ENCODE data around the gene LLGL2.
"Not testable (repeated sequence)": the region's sequence is repeated elsewhere in the genome, so short reads cannot be mapped to it uniquely, and the experiment has no call there.

Gene LLGL2

GRCh38 chr17:75524970-75525805 is at the start of gene LLGL2:
LLGL2 (plus strand) TSS chr17:75525697; CDS start chr17:75543427, 17,730 bp downstream.
- peak; percentile 14 to 50 for DNase-seq (ENCODE audit: low read depth in 2 of 2)

GRCh38 chr17:75475851-75476250 is 49.6 kb upstream of the LLGL2 start:
- DNase-seq (ENCODE audit: low read depth in 2 of 2): peak; percentile 17 to 56
- no peak for TF ChIP-seq CTCF (IDR thresholded peaks at IDR 0.05; ENCODE audit: low read depth, low read length)

More at GRCh38 chr17:75524970-75525805, at the start of gene LLGL2:
- peak within 1 kb of the TSS; percentile 46 to 51 for H3K4me3 ChIP-seq (replicated peaks in 1 of 2; ENCODE audit: low read depth in 2 of 2, low read length in 2 of 2)
- TF ChIP-seq CTCF (IDR thresholded peaks at IDR 0.05; ENCODE audit: low read depth, low read length): no peak

GRCh38 chr17:75476271-75476671 is 49.2 kb upstream of the LLGL2 start:
- no peak for TF ChIP-seq CTCF (IDR thresholded peaks at IDR 0.05; ENCODE audit: low read depth, low read length)
- peak; percentile 33 to 66 for DNase-seq (ENCODE audit: low read depth in 2 of 2)
- no peak overlapping the region for H3K4me3 ChIP-seq (replicated peaks in 1 of 2; ENCODE audit: low read depth in 2 of 2, low read length in 2 of 2)

More at GRCh38 chr17:75475851-75476250, 49.6 kb upstream of the LLGL2 start:
- no peak overlapping the region for H3K4me3 ChIP-seq (replicated peaks in 1 of 2; ENCODE audit: low read depth in 2 of 2, low read length in 2 of 2)

GRCh38 chr17:75476752-75477489 is 48.6 kb upstream of the LLGL2 start:
- H3K4me3 ChIP-seq (replicated peaks in 1 of 2; ENCODE audit: low read depth in 2 of 2, low read length in 2 of 2): no peak overlapping the region

GRCh38 chr17:75477490-75477862 is 48.0 kb upstream of the LLGL2 start:
- DNase-seq (ENCODE audit: low read depth in 2 of 2); H3K4me3 ChIP-seq (replicated peaks in 1 of 2; ENCODE audit: low read depth in 2 of 2, low read length in 2 of 2): not testable (repeated sequence)

More at GRCh38 chr17:75476752-75477489, 48.6 kb upstream of the LLGL2 start:
- no peak for TF ChIP-seq CTCF (IDR thresholded peaks at IDR 0.05; ENCODE audit: low read depth, low read length)
- DNase-seq (ENCODE audit: low read depth in 2 of 2): no peak

- no peak overlapping the region for H3K4me3 ChIP-seq (replicated peaks in 1 of 2; ENCODE audit: low read depth in 2 of 2, low read length in 2 of 2)
- TF ChIP-seq CTCF (IDR thresholded peaks at IDR 0.05; ENCODE audit: low read depth, low read length): no peak
- DNase-seq (ENCODE audit: low read depth in 2 of 2): no peak
These were observed 47.0 kb upstream of the LLGL2 start for GRCh38 chr17:75478508-75478907.

GRCh38 chr17:75480281-75480680 is 45.2 kb upstream of the LLGL2 start:
- TF ChIP-seq CTCF (IDR thresholded peaks at IDR 0.05; ENCODE audit: low read depth, low read length): no peak
- no peak for DNase-seq (ENCODE audit: low read depth in 2 of 2)
- no peak overlapping the region for H3K4me3 ChIP-seq (replicated peaks in 1 of 2; ENCODE audit: low read depth in 2 of 2, low read length in 2 of 2)

All from cardiac fibroblast (primary cell).